Urinary bladder (tissue), 4 donors: Measurements from ENCODE around the gene GSTO1. TPM values are rescaled to one million over a fixed set of nuclear protein-coding genes. Genes with fewer than 3 reads are reported as not detected.

Source experiments
- DNase-seq: peaks from one replicate; pipeline ENCODE4 v3.0.0-alpha.2; 2015; ENCODE audit errors: extremely low spot score
- H3K27ac ChIP-seq: one replicate; pipeline ENCODE4 v1.5.1; 2013; ENCODE audit warnings: low read depth, mild to moderate bottlenecking, moderate library complexity
- H3K36me3 ChIP-seq: one replicate; pipeline ENCODE4 v1.6.1; 2013; ENCODE audit warnings: mild to moderate bottlenecking, moderate library complexity; ENCODE audit not compliant: insufficient read depth
- H3K4me1 ChIP-seq: one replicate; pipeline ENCODE4 v1.6.1; 2013; ENCODE audit warnings: mild to moderate bottlenecking, moderate library complexity; ENCODE audit not compliant: insufficient read depth
- H3K4me3 ChIP-seq: one replicate; pipeline ENCODE4 v1.5.1; 2013; ENCODE audit warnings: low read depth, low read length
- WGBS: extraction: QIAGEN DNeasy Blood & Tissue Kit; methylation state at CpG from one replicate; pipeline ENCODE4 v1.1.7; 2013; 5-methylcytosine and 5-hydroxymethylcytosine counted together
- polyA plus RNA-seq: library from polyadenylated mRNA; stranded (reverse); fragments of 200-250 nt; gene quantifications from one replicate; pipeline ENCODE4 v1.2.3, GENCODE V29; 2013
- small RNA-seq: library from RNA; depleted of rRNA; stranded (forward); fragments of <200 nt; gene quantifications from one replicate; pipeline ENCODE3, GENCODE V24; 2014
- total RNA-seq: library from RNA; depleted of rRNA; stranded (reverse); fragments of >200 nt; gene quantifications from one replicate; pipeline ENCODE4 v1.2.3, GENCODE V29; 2014
- donor health status: healthy with polysubstance abuse.
- donor health status: healthy.

The GSTO1 gene
- total and polyA plus RNA-seq, 2 donors = 50.0 to 114 TPM

DNA sequence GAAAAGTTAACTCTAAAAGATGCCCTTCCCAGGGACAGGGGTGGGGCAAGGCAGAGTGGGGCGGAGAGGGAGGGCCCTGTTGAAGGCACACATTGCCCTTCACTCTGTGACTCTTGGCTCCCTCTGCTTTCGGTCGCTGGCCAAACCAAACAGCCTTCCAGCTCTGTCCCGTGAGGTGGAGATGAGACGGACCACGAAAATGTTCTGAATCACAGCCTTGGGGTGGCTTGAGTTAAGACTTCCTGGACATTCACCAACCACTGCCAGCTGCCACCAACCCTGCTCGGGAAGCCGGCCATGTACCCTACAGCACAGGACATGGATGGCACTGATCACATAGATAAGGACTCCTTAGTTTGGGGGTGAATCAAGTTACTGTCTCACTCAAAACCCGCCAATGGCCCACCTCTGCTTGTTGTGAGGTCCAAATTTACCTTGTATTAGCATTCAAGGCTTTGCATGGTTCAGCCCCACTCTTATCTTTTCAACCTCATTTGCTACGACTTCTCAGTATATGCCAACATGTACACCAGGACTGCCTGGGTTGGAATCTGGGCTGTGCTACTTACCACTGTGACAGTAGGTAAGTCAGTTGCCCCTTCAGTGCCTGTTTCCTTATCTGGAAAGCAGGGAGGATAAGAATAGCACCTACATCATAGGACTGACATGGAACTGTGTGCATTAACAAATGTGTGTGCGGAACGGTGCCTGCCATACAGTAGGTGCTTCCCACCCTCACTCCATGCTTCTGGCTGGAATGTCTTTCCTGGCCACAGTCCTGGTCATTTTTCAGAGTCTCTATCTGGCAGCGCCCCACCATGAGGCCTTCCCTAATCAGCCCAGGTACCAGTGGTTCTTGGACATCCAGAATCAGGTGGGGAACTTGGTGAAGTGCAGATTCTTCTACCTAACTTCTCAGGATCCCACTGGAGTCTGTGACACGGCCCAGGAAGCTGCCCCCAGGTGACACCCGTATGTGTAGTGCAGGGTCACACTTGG lies 55.6 kb downstream of the GSTO1 start:
- Histone ChIP-seq H3K4me1 (no peaks in the 10 kb centered on the region), H3K4me3 (no peak overlapping the region), H3K36me3 (peaks cover 2% of the 10 kb centered on the region), H3K27ac (no peak overlapping the region)
- WGBS = 79% methylated on average over 15 of the region's 15 CpGs
- DNase-seq = no peak

DNA sequence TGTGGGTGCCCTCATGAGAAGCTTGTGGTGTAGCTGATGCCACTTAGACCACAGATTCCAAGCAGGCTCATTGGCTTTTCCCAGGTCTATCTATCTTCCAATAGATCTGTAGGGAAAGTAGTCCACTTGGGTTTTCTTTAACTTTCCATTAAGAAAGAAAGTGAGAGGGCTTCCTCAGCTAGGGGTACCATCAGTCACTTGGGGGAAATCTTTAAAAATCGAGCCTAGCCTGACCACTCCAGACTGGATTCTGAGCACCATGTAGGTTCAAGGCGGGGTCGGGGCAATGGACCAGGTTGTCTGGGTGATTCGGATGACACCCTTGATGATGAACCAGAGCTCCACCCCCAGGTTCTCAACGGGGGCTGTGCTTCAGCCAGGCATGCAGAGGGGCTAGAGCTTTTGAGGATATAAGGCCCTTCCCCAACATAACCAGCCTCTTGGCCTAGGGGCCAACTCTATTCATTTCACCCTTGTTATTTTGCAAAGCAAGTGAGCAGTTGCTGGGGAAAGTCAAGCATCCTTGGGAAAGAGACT lies 56.6 kb downstream of the GSTO1 start:
- H3K36me3 ChIP-seq = peaks cover 2% of the 10 kb centered on the region
- no peak overlapping the region for H3K27ac ChIP-seq
- H3K4me3 ChIP-seq = no peak overlapping the region
- no peaks in the 10 kb centered on the region for H3K4me1 ChIP-seq
- DNase-seq = no peak
- whole genome bisulfite sequencing = 87% methylated on average over 5 of the region's 5 CpGs

DNA sequence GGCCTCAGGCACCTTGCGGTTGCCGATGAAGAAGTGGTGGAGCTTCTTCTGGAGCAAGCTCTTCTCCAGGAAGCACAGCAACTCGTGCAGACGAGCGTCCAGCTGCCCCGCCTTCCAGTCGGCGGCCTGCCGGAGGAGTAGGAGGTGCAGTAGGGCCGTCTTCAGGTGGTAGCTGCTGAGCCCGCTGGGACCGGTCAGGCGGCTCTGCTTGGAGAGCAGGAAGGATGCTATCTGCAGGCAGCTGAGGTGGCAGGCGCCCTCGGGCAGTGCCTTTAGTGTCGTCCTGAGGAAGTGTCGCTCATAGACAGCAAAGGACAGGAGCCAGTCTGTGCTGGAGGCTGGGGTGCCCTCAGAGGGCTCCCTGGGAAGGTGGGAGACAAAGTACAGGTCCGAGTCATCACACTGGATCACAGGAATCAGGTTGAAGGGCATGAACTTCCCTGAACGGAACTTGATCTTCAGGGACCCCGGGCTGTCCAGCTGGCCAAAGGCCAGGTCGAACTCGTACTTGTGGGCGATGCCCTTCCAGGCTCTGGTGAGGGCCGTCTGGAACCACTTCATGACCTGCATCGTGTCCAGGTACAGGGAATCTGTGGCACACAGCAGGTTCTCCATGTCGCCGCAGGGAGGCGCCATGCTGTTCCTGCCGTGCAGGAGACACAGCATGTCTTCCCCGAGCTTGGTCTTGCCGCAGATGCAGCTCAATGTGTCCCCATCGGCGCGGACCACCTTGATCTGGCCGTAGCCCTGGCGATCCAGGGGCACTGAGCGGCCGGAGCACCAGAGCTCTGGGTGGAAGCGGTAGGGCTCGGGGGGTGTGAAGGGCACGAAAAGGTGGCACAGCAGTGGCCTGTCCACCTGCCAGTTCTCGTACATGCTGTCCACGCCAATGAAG lies 60.1 kb downstream of the GSTO1 start:
- no peak overlapping the region for H3K4me3 ChIP-seq
- 93% methylated on average over 43 of the region's 43 CpGs for WGBS
- H3K36me3 ChIP-seq = peaks cover 2% of the 10 kb centered on the region
- no peak for DNase-seq
- H3K27ac ChIP-seq = no peak overlapping the region
- H3K4me1 ChIP-seq = no peaks in the 10 kb centered on the region

DNA sequence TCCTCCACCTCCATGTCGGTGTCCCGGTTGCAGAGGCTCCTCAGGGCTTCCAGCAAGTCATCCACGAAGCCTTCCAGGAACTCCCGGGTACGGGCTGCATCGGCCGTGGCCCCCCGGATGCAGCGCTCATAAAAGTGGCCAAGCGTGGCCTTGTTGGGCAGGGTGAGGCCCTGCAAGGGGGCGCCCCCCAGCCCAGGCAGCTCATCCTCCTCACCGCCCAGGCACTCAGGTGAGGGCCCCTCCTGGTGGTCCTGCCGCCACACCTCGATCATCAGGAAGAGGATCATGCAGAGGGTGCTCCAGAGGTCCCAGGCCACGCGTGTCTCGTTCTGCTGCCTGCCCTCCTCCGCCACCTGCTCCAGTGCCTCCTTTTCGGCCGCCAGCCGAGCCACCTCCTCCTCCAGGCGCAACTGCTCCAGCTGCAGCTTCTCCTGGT lies 60.8 kb downstream of the GSTO1 start:
- H3K4me3 ChIP-seq = no peak overlapping the region
- 95% methylated on average over 22 of the region's 22 CpGs for WGBS
- no peak for DNase-seq
- no peak overlapping the region for H3K27ac ChIP-seq
- H3K4me1 ChIP-seq = no peaks in the 10 kb centered on the region
- peaks cover 2% of the 10 kb centered on the region for H3K36me3 ChIP-seq

DNA sequence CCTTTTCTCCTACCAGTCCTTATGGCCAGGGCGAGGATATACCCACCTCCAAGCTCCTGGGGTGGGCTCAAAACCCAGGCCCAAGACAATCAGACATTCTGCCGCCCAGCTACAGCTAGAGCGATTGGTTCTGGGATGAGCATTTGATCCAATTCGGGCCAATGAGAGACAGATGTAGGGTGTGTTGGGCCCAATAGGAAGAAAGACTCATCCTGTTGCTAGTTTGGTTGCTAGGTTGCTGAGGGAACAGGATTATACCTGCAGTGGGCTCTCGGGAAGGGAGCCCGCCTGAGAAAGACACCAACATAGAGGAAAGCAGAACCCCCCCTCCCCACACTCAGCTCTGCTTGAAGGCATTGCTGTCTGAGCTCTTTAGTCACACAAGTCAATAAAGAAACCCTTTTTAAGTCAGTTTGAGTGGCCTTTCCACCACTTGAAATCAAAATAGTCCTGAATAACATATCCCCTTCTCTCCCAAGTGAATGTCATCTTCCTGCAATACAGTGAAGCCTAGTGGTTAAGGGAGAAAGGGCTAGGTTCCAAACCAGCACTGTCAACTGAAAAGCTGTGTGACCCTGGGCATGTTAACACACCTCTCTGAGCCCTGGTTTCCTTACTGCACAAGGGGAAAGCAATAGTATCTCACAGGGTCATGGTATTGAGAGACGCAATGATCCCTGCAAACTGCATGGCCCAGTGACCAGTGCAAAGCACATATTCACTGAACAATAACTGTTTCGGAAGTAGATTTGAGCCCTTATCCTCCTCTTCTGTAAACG lies 61.8 kb downstream of the GSTO1 start:
- WGBS = 78% methylated on average over 9 of the region's 9 CpGs
- no peak for DNase-seq
- H3K36me3 ChIP-seq = peaks cover 2% of the 10 kb centered on the region
- H3K27ac ChIP-seq = no peak overlapping the region
- H3K4me3 ChIP-seq = no peak overlapping the region
- H3K4me1 ChIP-seq = no peaks in the 10 kb centered on the region

Small RNA genes within 50 kb of the gene (small RNA-seq; reads per million reads assigned to genes)
- 0.33 reads per million, percentile 16 among the genes with 10 or more reads in this experiment for gene MIR4482
- gene MIR609 = not detected

Other genes starting within 250 kb of the GSTO1 start
- gene COL17A1, start 169.0 kb upstream of the GSTO1 start, total RNA-seq = 9.8 TPM
- 9.3 TPM for gene COL17A1, start 169.0 kb upstream of the GSTO1 start, polyA plus RNA-seq
- 13.6 TPM for gene SFR1, start 132.7 kb upstream of the GSTO1 start, total RNA-seq
- 6.8 TPM for gene SFR1, start 132.7 kb upstream of the GSTO1 start, polyA plus RNA-seq
- gene CFAP43, start 22.5 kb upstream of the GSTO1 start, total RNA-seq = 1.4 TPM
- gene CFAP43, start 22.5 kb upstream of the GSTO1 start, polyA plus RNA-seq = 0.19 TPM
- 6.5 TPM for gene GSTO2, start 14.3 kb downstream of the GSTO1 start, total RNA-seq
- 3.4 TPM for gene GSTO2, start 14.3 kb downstream of the GSTO1 start, polyA plus RNA-seq
- 7.6 TPM for gene ITPRIP, start 83.6 kb downstream of the GSTO1 start, total RNA-seq
- 22.4 TPM for gene ITPRIP, start 83.6 kb downstream of the GSTO1 start, polyA plus RNA-seq
- 0.69 TPM for gene CFAP58, start 98.9 kb downstream of the GSTO1 start, total RNA-seq
- gene CFAP58, start 98.9 kb downstream of the GSTO1 start, polyA plus RNA-seq = 0.34 TPM